Astrocyte (in vitro differentiated cells and primary cell): ENCODE results near the gene KRTAP4-8.

Source experiments
- EZH2 ChIP-seq: IDR thresholded peaks from 2 replicates; pipeline ENCODE4 v1.6.1; 2012; ENCODE audit warnings: mild to moderate bottlenecking, low read length, inconsistent platforms; ENCODE audit not compliant: insufficient read depth
- TF ChIP-seq, protein P1 (sequence below): IDR thresholded peaks from 2 replicates; pipeline ENCODE4 v1.5.1; 2011; ENCODE audit warnings: low read depth, mild to moderate bottlenecking, inconsistent platforms, low read length, moderate library complexity; ENCODE audit not compliant: insufficient read depth

DNA sequence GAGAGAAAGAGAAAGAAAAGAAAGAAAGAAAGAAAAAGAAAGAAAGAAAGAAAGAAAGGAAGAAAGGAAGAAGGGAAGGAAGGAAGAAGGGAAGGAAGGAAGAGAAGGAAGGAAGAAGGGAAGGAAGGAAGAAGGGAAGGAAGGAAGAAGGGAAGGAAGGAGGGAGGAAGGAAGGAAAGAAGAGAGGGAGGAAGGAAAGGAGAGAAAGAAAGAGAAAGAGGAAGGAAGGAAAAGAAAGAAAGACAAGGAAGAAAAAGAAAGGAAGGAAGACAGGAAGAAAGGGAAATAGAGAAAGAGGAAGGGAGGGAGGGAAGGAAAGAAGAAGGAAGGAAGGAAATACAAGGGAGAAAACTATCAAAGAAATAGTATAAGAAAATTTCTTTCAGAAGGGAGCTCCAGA is 21.2 kb downstream of the KRTAP4-8 start:
- TF ChIP-seq, protein P1, sequence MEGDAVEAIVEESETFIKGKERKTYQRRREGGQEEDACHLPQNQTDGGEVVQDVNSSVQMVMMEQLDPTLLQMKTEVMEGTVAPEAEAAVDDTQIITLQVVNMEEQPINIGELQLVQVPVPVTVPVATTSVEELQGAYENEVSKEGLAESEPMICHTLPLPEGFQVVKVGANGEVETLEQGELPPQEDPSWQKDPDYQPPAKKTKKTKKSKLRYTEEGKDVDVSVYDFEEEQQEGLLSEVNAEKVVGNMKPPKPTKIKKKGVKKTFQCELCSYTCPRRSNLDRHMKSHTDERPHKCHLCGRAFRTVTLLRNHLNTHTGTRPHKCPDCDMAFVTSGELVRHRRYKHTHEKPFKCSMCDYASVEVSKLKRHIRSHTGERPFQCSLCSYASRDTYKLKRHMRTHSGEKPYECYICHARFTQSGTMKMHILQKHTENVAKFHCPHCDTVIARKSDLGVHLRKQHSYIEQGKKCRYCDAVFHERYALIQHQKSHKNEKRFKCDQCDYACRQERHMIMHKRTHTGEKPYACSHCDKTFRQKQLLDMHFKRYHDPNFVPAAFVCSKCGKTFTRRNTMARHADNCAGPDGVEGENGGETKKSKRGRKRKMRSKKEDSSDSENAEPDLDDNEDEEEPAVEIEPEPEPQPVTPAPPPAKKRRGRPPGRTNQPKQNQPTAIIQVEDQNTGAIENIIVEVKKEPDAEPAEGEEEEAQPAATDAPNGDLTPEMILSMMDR: no peak
- no peak for TF ChIP-seq EZH2
